HFFc6 (cell line): Measurements from ENCODE around the gene IRX6. TPM values are rescaled to one million over a fixed set of nuclear protein-coding genes. Genes with fewer than 3 reads are reported as not detected.

Experiments used
- DNase-seq: peaks from one replicate; pipeline ENCODE4 v3.0.0-alpha.2; 2018
- H3K27ac Mint-ChIP-seq: 2 replicates; pipeline ENCODE4 v1.8.0; 2020; ENCODE audit warnings: mild to moderate bottlenecking, mixed read lengths
- H3K27me3 Mint-ChIP-seq: 2 replicates; pipeline ENCODE4 v1.8.0; 2021; ENCODE audit warnings: mild to moderate bottlenecking, moderate library complexity, mixed read lengths; ENCODE audit not compliant: insufficient read depth
- H3K36me3 Mint-ChIP-seq: 2 replicates; pipeline ENCODE4 v1.8.0; 2021; ENCODE audit warnings: low read depth, mixed read lengths
- H3K4me1 Mint-ChIP-seq: 2 replicates; pipeline ENCODE4 v1.8.0; 2020; ENCODE audit warnings: low read depth, mixed read lengths
- H3K4me3 Mint-ChIP-seq: 2 replicates; pipeline ENCODE4 v1.8.0; 2020; ENCODE audit warnings: mild to moderate bottlenecking, moderate library complexity, mixed read lengths
- H3K9me3 Mint-ChIP-seq: 2 replicates; pipeline ENCODE4 v1.8.0; 2020; ENCODE audit warnings: mild to moderate bottlenecking, mixed read lengths
- total RNA-seq, 6 experiments: library from RNA; stranded (reverse); fragmentation: NEBNext Ultra II Directional; extraction: Animal tissue kit (Norgen Biotek cat#: 25700); gene quantifications; 2 replicates in 1 of 6; 3 replicates in 5 of 6; pipeline ENCODE4 v1.2.3, GENCODE V29; 2021
- TF ChIP-seq, protein P1 (sequence below): fragments of 200-600 bp; sonication (generic); IDR thresholded peaks from 2 replicates; pipeline ENCODE4 v1.5.0; 2021; ENCODE audit warnings: antibody characterized with exemption, mild to moderate bottlenecking

IRX6 gene
- total RNA-seq, 6 experiments from 2014 or later = not detected

DNA sequence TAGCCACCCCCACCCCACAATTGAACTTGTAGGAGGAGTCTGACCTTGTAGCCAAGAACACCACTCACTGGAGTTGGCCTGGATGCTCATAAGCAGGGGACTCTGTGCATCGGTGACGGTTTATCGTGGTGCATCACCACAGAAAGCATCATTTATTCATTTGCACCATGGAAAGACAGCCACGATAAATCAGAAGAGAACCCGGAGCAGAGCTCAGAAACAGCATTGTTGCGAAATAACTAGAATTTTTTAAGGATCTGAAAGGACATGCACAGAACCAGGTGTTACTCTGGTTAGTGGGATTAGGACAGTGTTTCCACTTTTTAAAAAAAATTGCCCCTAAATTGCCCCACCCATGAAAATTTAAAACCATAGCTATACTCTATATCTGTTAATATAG lies 44.4 kb upstream of the IRX6 start:
- Mint-ChIP-seq H3K9me3 (peaks cover 19% of the 10 kb centered on the region; the same call in 1 of the 2 replicates), H3K27ac (no peak overlapping the region), H3K4me3 (no peak overlapping the region), H3K27me3 (no peaks in the 10 kb centered on the region; the same call in 1 of the 2 replicates), H3K36me3 (no peaks in the 10 kb centered on the region), H3K4me1 (no peaks in the 10 kb centered on the region)
- no peak for DNase-seq
- TF ChIP-seq, protein P1, sequence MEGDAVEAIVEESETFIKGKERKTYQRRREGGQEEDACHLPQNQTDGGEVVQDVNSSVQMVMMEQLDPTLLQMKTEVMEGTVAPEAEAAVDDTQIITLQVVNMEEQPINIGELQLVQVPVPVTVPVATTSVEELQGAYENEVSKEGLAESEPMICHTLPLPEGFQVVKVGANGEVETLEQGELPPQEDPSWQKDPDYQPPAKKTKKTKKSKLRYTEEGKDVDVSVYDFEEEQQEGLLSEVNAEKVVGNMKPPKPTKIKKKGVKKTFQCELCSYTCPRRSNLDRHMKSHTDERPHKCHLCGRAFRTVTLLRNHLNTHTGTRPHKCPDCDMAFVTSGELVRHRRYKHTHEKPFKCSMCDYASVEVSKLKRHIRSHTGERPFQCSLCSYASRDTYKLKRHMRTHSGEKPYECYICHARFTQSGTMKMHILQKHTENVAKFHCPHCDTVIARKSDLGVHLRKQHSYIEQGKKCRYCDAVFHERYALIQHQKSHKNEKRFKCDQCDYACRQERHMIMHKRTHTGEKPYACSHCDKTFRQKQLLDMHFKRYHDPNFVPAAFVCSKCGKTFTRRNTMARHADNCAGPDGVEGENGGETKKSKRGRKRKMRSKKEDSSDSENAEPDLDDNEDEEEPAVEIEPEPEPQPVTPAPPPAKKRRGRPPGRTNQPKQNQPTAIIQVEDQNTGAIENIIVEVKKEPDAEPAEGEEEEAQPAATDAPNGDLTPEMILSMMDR = no peak

- Mint-ChIP-seq H3K27ac (no peak overlapping the region), H3K36me3 (no peaks in the 10 kb centered on the region), H3K9me3 (peaks cover 15% of the 10 kb centered on the region; the same call in 1 of the 2 replicates), H3K4me3 (no peak overlapping the region), H3K27me3 (no peaks in the 10 kb centered on the region; the same call in 1 of the 2 replicates), H3K4me1 (no peaks in the 10 kb centered on the region)
- TF ChIP-seq, protein P1 = no peak
- DNase-seq = no peak
Observed at GRCh38 chr16:55280587-55280986, 43.4 kb upstream of the IRX6 start.

- DNase-seq = no peak
- Mint-ChIP-seq H3K27me3 (no peaks in the 10 kb centered on the region; the same call in 1 of the 2 replicates), H3K4me3 (no peak overlapping the region), H3K4me1 (no peaks in the 10 kb centered on the region), H3K36me3 (no peaks in the 10 kb centered on the region), H3K27ac (no peak overlapping the region), H3K9me3 (peaks cover 6% of the 10 kb centered on the region)
- TF ChIP-seq, protein P1 = no peak
Observed at GRCh38 chr16:55282441-55282840, 41.6 kb upstream of the IRX6 start.

GRCh38 chr16:55283812-55284717 lies 39.9 kb upstream of the IRX6 start:
- H3K4me1 Mint-ChIP-seq = no peaks in the 10 kb centered on the region
- no peaks in the 10 kb centered on the region; the same call in 1 of the 2 replicates for H3K27me3 Mint-ChIP-seq
- H3K27ac Mint-ChIP-seq = no peak overlapping the region
- peaks cover 11% of the 10 kb centered on the region for H3K9me3 Mint-ChIP-seq
- no peaks in the 10 kb centered on the region for H3K36me3 Mint-ChIP-seq
- H3K4me3 Mint-ChIP-seq = no peak overlapping the region
- TF ChIP-seq, protein P1 = no peak
- no peak for DNase-seq

DNA sequence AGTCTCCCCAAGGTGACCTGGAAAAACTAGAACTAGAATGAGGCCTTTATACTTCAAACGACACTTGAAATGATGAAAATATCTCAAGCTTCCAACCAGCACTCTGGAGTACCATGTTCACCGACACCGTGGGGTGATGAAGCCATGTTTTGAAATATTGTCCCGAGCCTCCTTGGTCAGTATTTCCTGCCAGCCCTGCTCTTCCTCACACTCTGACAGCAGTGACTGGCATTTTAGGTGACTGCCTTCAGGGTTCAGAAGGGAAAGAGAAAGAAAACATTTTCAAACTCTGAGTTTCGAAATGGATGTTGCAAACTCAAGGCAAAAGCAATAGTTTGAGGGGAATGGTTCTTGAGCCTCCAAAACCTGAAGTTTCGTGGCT lies 39.3 kb upstream of the IRX6 start:
- no peak overlapping the region for H3K4me3 Mint-ChIP-seq
- no peak for DNase-seq
- TF ChIP-seq, protein P1 = no peak
- peaks cover 11% of the 10 kb centered on the region for H3K9me3 Mint-ChIP-seq
- H3K27ac Mint-ChIP-seq = no peak overlapping the region
- H3K27me3 Mint-ChIP-seq = no peaks in the 10 kb centered on the region; the same call in 1 of the 2 replicates
- no peaks in the 10 kb centered on the region for H3K36me3 Mint-ChIP-seq
- H3K4me1 Mint-ChIP-seq = no peaks in the 10 kb centered on the region
